H1 (cell line): Measurements from ENCODE around the gene DPY19L3. TPM values are rescaled to one million over a fixed set of nuclear protein-coding genes. Genes with fewer than 3 reads are reported as not detected.

ENCODE experiments used
- CTCF ChIA-PET: fragments of 300-600 bp; sonication (Branson Sonifier 250); formaldehyde crosslinking; loops from one replicate; lab custom pipeline; 2021; ENCODE audit not compliant: partially characterized antibody; lab: Charles Lee
- POLR2A ChIA-PET: fragments of 300-600 bp; sonication (Branson Sonifier 250); formaldehyde crosslinking; loops from one replicate; lab custom pipeline; 2021; ENCODE audit warnings: inconsistent platforms; ENCODE audit not compliant: partially characterized antibody; lab: Charles Lee
- DNase-seq, 2 experiments: peaks; one replicate each; pipeline versions ENCODE4 v3.0.0 to v3.0.0-alpha.2; 2010 to 2022; ENCODE audit warnings: low spot score in 2 of 2, low read depth in 1 of 2, mixed read lengths in 1 of 2
- FAIRE-seq: peaks from 2 replicates; lab custom pipeline; 2011; peaks lifted over from hg19 to GRCh38; lab: Jason Lieb, UNC
- H2AFZ ChIP-seq: 2 replicates; pipeline ENCODE4 v1.8.1; 2012; ENCODE audit warnings: low read length, inconsistent platforms
- H2AK5ac ChIP-seq: 2 replicates; pipeline ENCODE4 v1.6.1; 2013; ENCODE audit warnings: low read depth, low read length
- H2BK120ac ChIP-seq: replicated peaks from 2 replicates; pipeline ENCODE3; 2013; ENCODE audit warnings: low read depth, low read length, inconsistent platforms
- H2BK12ac ChIP-seq: 2 replicates; pipeline ENCODE4 v1.6.1; 2013; ENCODE audit warnings: low read depth, low read length
- H2BK15ac ChIP-seq: 2 replicates; pipeline ENCODE4 v1.6.1; 2013; ENCODE audit warnings: low read length
- H2BK20ac ChIP-seq: 2 replicates; pipeline ENCODE4 v1.6.1; 2013; ENCODE audit warnings: low read length
- H2BK5ac ChIP-seq: 2 replicates; pipeline ENCODE4 v1.6.1; 2013; ENCODE audit warnings: low read depth, low read length
- H3K14ac ChIP-seq: 2 replicates; pipeline ENCODE4 v1.6.1; 2013; ENCODE audit warnings: inconsistent platforms; ENCODE audit not compliant: insufficient read length
- H3K18ac ChIP-seq: 2 replicates; pipeline ENCODE4 v1.6.1; 2013; ENCODE audit warnings: low read length; ENCODE audit errors: extremely low read depth
- H3K23ac ChIP-seq: 2 replicates; pipeline ENCODE4 v1.6.1; 2013; ENCODE audit warnings: inconsistent platforms; ENCODE audit not compliant: insufficient read length
- H3K23me2 ChIP-seq: 2 replicates; pipeline ENCODE4 v1.6.1; 2013; ENCODE audit warnings: low read depth, low read length
- H3K27ac ChIP-seq: 2 replicates; pipeline ENCODE4 v1.6.1; 2011; ENCODE audit warnings: low read depth, low read length, inconsistent platforms
- H3K27me3 ChIP-seq, 4 experiments: replicated peaks in 1 of 4; 1 replicate in 1 of 4; 2 replicates in 3 of 4; pipeline versions ENCODE4 v1.6.1 to v1.8.1; 2011 to 2013; ENCODE audit warnings: low read length in 3 of 4, mild to moderate bottlenecking in 3 of 4, inconsistent platforms in 2 of 4, mixed read lengths in 2 of 4, moderate library complexity in 1 of 4; ENCODE audit not compliant: control insufficient read depth in 3 of 4, insufficient read depth in 3 of 4; ENCODE audit errors: extremely low read depth in 1 of 4
- H3K36me3 ChIP-seq, 4 experiments: 2 replicates each; pipeline versions ENCODE4 v1.6.1 to v1.8.1; 2011 to 2013; ENCODE audit warnings: mild to moderate bottlenecking in 4 of 4, low read length in 3 of 4, moderate library complexity in 2 of 4, control low read depth in 1 of 4, inconsistent platforms in 1 of 4; ENCODE audit not compliant: insufficient read depth in 4 of 4, control insufficient read depth in 2 of 4
- H3K4ac ChIP-seq: replicated peaks from 2 replicates; pipeline ENCODE3; 2013; ENCODE audit warnings: low read length, low read depth, mixed read lengths, inconsistent platforms; ENCODE audit not compliant: insufficient read length
- H3K4me1 ChIP-seq, 4 experiments: replicated peaks in 1 of 4; 1 replicate in 1 of 4; 2 replicates in 3 of 4; pipeline versions ENCODE4 v1.6.1 to v1.8.1; 2011 to 2013; ENCODE audit warnings: low read length in 3 of 4, inconsistent platforms in 2 of 4, mixed read lengths in 1 of 4; ENCODE audit not compliant: insufficient read depth in 4 of 4, control insufficient read depth in 3 of 4
- H3K4me2 ChIP-seq, 2 experiments: 2 replicates each; pipeline versions ENCODE4 v1.6.1 to v1.8.1; 2011 to 2013; ENCODE audit warnings: low read depth in 2 of 2, low read length in 2 of 2, control low read depth in 1 of 2, inconsistent platforms in 1 of 2, mild to moderate bottlenecking in 1 of 2; ENCODE audit not compliant: insufficient read depth in 1 of 2
- H3K4me3 ChIP-seq, 4 experiments: fragments of 200-600, 300-600 bp in 1 of 4; sonication (generic), shearing (Covaris generic), sonication (Bioruptor Twin) in 1 of 4; 2 replicates each; pipeline versions ENCODE4 v1.5.1 to v1.8.1; 2011 to 2016; ENCODE audit warnings: low read length in 4 of 4, low read depth in 3 of 4, control low read depth in 2 of 4, inconsistent platforms in 2 of 4, mild to moderate bottlenecking in 2 of 4, mixed read lengths in 1 of 4, moderate library complexity in 1 of 4; ENCODE audit not compliant: insufficient read depth in 2 of 4; ENCODE audit errors: extremely low read depth in 1 of 4
- H3K56ac ChIP-seq: replicated peaks from 2 replicates; pipeline ENCODE3; 2013; ENCODE audit warnings: low read depth, mild to moderate bottlenecking, mixed read lengths, low read length, inconsistent platforms; ENCODE audit not compliant: insufficient read length
- H3K79me1 ChIP-seq: 2 replicates; pipeline ENCODE4 v1.6.1; 2013; ENCODE audit warnings: low read depth, low read length, control low read depth
- H3K79me2 ChIP-seq, 2 experiments: 2 replicates each; pipeline versions ENCODE4 v1.6.1 to v1.8.1; 2012 to 2013; ENCODE audit warnings: low read length in 2 of 2, mild to moderate bottlenecking in 2 of 2, inconsistent platforms in 1 of 2; ENCODE audit not compliant: insufficient read depth in 2 of 2, control insufficient read depth in 1 of 2
- H3K9ac ChIP-seq, 4 experiments: replicated peaks in 1 of 4; 1 replicate in 1 of 4; 2 replicates in 3 of 4; pipeline versions ENCODE4 v1.6.1 to v1.8.1; 2011 to 2013; ENCODE audit warnings: low read depth in 3 of 4, low read length in 3 of 4, control low read depth in 2 of 4, mild to moderate bottlenecking in 2 of 4, moderate library complexity in 2 of 4, inconsistent platforms in 1 of 4; ENCODE audit errors: extremely low read depth in 1 of 4
- H3K9me3 ChIP-seq, 2 experiments: 2 replicates each; pipeline versions ENCODE4 v1.6.1 to v1.8.1; 2012 to 2013; ENCODE audit warnings: mild to moderate bottlenecking in 2 of 2, moderate library complexity in 2 of 2, control low read depth in 1 of 2, inconsistent platforms in 1 of 2, low read depth in 1 of 2, low read length in 1 of 2, mixed read lengths in 1 of 2; ENCODE audit not compliant: insufficient read depth in 2 of 2
- H4K20me1 ChIP-seq, 2 experiments: replicated peaks in 1 of 2; 2 replicates each; pipeline versions ENCODE3 to v1.8.1; 2011 to 2013; ENCODE audit warnings: inconsistent platforms in 2 of 2, low read length in 2 of 2, mild to moderate bottlenecking in 1 of 2; ENCODE audit not compliant: insufficient read depth in 2 of 2, control insufficient read depth in 1 of 2
- H4K5ac ChIP-seq: 2 replicates; pipeline ENCODE4 v1.6.1; 2013; ENCODE audit warnings: low read length, low read depth, mixed read lengths, inconsistent platforms; ENCODE audit not compliant: insufficient read length
- H4K8ac ChIP-seq: 2 replicates; pipeline ENCODE4 v1.8.0; 2013; ENCODE audit warnings: mild to moderate bottlenecking, moderate library complexity, low read length, inconsistent platforms; ENCODE audit not compliant: insufficient read depth; ENCODE audit errors: extremely low read depth
- H4K91ac ChIP-seq: replicated peaks from 2 replicates; pipeline ENCODE3; 2013; ENCODE audit warnings: low read length, mixed read lengths, inconsistent platforms; ENCODE audit not compliant: insufficient read length
- HDAC2 ChIP-seq, 2 experiments: fragments of 300-600 bp in 1 of 2; sonication (generic) in 1 of 2; IDR thresholded peaks; 2 replicates each; pipeline ENCODE4 v1.6.1; 2011 to 2012; ENCODE audit warnings: low read depth in 2 of 2, low read length in 2 of 2, mild to moderate bottlenecking in 2 of 2, moderate library complexity in 2 of 2, borderline replicate concordance in 1 of 2, inconsistent platforms in 1 of 2
- WGBS, 2 experiments: shearing (Covaris generic) in 1 of 2; methylation state at CpG; one replicate each; pipeline versions ENCODE4 v1.1.6 to v1.1.7; 2013 to 2015; ENCODE audit warnings: low lambda C conversion rate in 2 of 2, mixed read lengths in 2 of 2, inconsistent platforms in 1 of 2, low coverage in 1 of 2, missing lambda C conversion rate in 1 of 2; ENCODE audit not compliant: insufficient replicate concordance in 2 of 2, insufficient coverage in 1 of 2, insufficient read length in 1 of 2; ENCODE audit errors: extremely low coverage in 1 of 2, missing lambda C conversion rate in 1 of 2; 5-methylcytosine and 5-hydroxymethylcytosine counted together
- polyA plus RNA-seq, 7 experiments: library from polyadenylated mRNA; depleted of rRNA in 3 of 7; stranded (reverse) in 5 of 7; unstranded in 2 of 7; fragments of >200 nt in 5 of 7; fragments of 200-250 nt in 2 of 7; gene quantifications; 1 replicate in 5 of 7; 2 replicates in 1 of 7; 4 replicates in 1 of 7; pipeline versions ENCODE4 v1.2.1 to v1.2.3, GENCODE V29; 2011 to 2013; ENCODE audit warnings: missing spikeins in 2 of 7, mixed read lengths in 2 of 7
- total RNA-seq: library from RNA; stranded (reverse); fragmentation: NEBNext Ultra II Directional; extraction: Animal tissue kit (Norgen Biotek cat#: 25700); gene quantifications from 2 replicates; pipeline ENCODE4 v1.2.1, GENCODE V29; 2021

Gene DPY19L3
- total and polyA plus RNA-seq, 2 of the 8 experiments (the other 6 are each of a cell fraction or from before 2014, with no cell fraction given), result 35.3 to 60.2 TPM

- no peak overlapping the region for H3K9ac ChIP-seq
- no peak for FAIRE-seq
- no peaks in the 10 kb centered on the region for H3K79me2 ChIP-seq
- ChIA-PET POLR2A (no interaction called here), CTCF (no interaction called here)
- no peak overlapping the region for H2BK15ac ChIP-seq
- H2AK5ac ChIP-seq, result no peak overlapping the region
- no peak overlapping the region for H3K4me3 ChIP-seq
- H4K91ac ChIP-seq, result no peak overlapping the region
- no peak overlapping the region for H3K23ac ChIP-seq
- no peak overlapping the region for H2BK120ac ChIP-seq
- no peak overlapping the region for H2BK20ac ChIP-seq
- H3K27me3 ChIP-seq, result no peaks in the 10 kb centered on the region
- H3K4ac ChIP-seq, result no peak overlapping the region
- H3K9me3 ChIP-seq, result no peaks in the 10 kb centered on the region
- 80% methylated on average over 3 of the region's 3 CpGs; no CpG with 5 or more reads in 1 of the 2 experiments for WGBS, 2 experiments
- no peaks in the 10 kb centered on the region for H3K79me1 ChIP-seq
- H3K23me2 ChIP-seq, result no peaks in the 10 kb centered on the region
- no peaks in the 10 kb centered on the region for H3K4me1 ChIP-seq
- H2BK12ac ChIP-seq, result no peak overlapping the region
- no peak overlapping the region for H4K5ac ChIP-seq
- no peak overlapping the region for H2BK5ac ChIP-seq
- H2AFZ ChIP-seq, result no peak overlapping the region
- no peak for TF ChIP-seq HDAC2 (IDR thresholded peaks at IDR 0.05; ENCODE audit: borderline replicate concordance in 1 of 2, low read depth in 2 of 2, low read length in 2 of 2)
- DNase-seq, result no peak
- no peak overlapping the region for H3K4me2 ChIP-seq
- peaks cover 0 to 56% (median 29%) of the 10 kb centered on the region in 4 experiments; a peak in 6 of 8 replicates for H3K36me3 ChIP-seq
- H4K20me1 ChIP-seq, result no peaks in the 10 kb centered on the region
- H3K18ac ChIP-seq, result no peak overlapping the region
- H3K14ac ChIP-seq, result no peak overlapping the region
- no peak overlapping the region for H3K56ac ChIP-seq
- no peak overlapping the region for H3K27ac ChIP-seq
- no peak overlapping the region for H4K8ac ChIP-seq
These were observed 53.8 kb downstream of the DPY19L3 start for GRCh38 chr19:32459204-32459865.
